OCI-M1 (cell line): ENCODE measurements around the gene HSBP1.

Experiments used
- DNase-seq: peaks from one replicate; lab custom pipeline; 2025; lab: John Stamatoyannopoulos, UW

The HSBP1 gene

DNA sequence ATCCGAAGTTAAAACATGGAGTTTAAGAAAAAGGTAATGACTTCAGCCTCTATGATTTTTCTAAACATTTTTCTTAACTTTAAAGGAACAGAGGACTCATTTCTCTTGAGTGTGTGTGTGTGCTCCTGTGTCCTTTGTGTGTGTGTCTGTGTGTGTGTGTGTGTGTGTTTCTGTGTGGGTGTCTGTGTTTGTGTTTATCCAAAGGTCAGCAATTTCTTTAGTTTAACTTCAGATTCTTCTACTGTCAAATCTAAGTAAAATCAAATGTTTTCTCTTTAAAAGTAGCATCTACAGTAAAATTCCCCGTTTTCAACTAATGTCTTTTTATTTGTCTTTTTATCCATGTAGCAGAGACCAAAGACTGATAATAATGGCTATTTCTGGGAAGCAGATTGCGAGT, 31.8 kb downstream of the HSBP1 start:
- DNase-seq, result no peak

DNA sequence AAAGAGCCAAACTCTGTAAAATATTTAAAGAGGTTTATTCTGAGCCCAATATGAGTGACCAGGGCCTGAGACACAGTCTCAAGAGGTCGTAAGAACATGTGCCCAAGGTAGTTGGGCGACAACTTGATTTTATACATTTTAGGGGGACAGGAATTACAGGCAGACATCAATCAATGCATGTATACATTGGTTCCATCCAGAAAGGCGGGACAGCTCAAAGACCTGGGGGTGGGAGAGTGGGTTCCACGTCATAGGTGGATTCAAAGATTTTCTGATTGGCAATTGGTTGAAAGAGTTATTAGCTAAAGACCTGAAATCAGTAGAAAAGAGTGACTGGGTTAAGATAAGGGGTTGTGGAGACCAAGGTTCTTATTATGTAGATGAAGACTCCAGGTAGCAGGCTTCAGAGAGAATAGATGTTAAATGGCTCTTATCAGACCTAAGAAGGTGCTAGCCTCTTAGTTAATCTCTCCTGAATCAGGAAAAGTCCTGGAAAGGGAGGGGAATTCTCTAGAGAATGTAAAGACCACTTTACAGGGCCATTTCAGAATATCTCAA, 32.4 kb downstream of the HSBP1 start:
- DNase-seq, result no peak

DNA sequence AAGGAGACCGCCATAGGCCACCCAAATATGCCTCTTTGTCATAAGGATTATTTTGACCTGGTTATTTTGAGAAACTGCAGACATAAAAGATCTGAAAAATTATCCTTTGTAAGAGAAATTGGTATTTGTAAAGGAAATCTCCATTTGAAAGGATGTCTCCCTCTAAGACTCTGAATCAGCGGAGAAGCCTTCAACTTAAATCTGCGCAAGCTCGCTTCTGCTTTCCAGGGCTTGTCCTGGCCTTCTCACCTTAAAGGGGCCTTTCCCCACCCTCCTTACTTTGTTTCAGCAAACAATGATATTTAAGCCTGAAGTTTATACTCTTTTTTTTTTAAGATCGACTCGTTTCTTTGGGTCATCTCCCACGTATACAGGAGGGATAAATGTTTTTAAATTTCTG, 34.5 kb downstream of the HSBP1 start:
- DNase-seq, result no peak

DNA sequence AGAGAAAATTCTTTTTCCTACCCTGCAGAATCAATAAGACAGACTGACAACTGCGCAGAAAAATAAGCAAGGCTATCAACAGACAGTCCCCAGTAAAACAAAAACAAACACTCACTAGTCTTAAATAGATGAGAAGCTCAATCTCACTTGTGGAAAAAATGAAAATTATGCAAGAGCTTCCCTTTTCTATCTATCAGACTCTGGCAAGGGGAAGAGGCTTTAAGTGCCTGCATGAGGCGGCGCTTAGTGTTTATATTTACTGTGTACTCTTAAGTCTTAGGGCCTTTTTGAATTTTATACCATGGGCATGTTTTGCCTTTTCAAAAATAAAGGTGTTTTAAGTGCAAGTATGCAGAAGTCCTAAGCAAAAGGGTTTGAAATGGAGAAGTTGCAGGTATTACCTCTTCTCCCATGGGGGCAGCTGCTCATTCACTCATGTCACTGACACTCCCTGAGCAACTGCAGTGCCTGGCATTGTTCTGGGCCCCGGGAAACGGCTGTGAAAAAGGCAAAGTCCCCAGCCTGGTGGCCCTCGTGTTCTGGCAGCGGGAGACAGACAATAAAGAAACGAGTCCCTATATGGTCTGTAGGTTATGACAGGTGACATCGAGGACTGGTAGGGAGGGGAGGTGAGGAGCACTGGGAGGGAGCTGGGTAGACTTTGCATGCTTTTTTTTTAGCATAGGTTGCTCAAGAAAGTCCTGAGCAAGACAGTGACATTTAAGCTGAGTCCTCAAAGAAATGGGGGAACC, 35.2 kb downstream of the HSBP1 start:
- peak; percentile 11 for DNase-seq

DNA sequence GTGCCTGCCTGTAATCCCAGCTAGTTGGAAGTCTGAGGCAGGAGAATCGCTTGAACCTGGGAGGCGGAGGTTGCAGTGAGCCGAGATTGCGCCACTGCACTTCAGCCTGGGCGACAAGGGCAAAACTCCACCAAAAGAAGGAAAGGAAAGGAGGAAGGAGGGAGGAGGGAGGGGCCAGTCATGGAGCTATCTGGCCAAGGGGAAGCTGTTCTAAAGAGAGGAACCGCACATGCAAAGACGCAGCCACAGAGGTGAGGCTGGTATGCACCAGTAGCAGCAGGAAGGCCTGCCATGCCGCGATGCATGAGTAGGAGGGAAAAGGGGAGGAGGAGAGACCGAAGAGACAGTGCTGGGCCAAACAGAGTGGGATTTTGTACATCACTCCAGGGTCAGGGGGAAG, 35.9 kb downstream of the HSBP1 start:
- DNase-seq, result no peak

DNA sequence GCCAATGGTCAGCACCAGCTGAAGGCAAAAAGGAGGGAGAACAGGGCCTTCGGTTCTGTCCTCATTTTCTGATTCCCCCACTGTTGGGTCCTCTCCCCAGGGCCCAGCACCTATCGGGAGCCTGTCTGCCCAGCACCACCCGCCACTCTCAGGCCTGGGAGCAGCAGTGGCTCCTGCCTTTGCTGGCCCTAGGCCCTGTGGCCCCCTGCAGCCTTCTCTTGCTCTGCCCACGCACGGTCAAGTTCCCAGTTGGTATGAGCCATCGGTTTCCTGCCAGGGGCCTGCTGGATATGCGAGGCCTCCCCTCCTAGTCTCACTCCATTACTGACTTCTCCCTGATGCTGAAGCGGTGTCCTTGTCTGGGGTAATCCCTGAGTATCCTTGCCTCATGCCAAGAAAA, 37.5 kb downstream of the HSBP1 start:
- DNase-seq, result no peak

DNA sequence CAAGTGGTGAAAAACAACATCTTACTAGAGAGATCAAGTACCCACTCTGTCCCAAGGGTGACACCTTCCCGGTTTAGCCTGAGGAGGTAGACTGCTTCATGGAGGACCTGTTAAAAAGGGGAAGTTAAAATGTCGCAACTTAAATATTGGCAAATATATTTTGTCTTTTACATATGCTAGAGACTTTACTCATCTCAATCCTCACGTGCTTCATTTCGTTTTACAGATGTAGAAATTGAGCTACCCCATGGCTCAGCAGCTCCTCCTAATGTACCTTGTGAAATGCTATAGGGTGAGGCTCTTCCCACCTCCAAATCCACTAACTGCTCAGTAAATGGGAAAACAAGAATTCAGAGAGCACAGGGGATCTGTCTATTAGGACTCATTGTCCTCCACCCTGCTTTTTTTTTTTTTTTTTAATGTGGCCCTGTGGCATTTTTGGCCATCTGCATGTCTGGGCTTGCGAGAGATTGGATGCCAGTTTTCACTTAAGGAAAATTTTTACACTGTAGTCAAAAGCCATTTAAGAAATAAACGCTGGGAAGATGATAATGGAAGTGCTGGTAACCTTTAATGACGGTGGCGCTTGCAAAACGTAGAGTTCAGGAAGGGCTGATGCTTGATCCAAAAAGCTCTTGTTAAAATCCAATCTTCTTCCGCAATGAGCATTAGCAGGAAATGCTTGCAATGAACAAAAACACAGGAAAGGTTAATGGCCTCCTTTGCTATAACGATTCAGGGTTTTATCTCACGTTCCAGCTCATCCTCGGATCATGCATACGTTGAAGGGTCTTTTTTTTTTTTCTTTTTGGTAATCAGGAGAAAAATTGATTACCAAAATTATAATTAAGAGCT, 39.8 kb downstream of the HSBP1 start:
- peak; percentile 52 for DNase-seq

DNA sequence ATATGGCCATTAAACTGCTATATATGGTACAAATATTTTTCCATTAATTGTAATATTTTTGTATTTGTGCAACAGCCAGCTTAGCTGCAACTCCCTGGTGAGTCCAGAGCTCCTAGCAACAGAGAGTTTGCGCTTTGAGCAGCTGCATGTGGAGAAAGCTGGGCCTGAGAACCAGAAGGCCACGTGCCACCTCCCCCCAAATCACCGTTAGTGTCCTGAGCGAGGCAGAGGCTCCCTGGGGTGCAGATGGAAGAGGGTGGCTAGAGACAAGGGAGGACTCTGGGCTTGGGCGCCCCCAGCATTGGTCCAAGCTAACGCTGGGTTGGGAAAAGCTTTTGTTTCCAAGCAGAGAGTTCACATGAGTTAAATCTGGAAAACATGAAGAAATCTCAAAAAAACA, 41.6 kb downstream of the HSBP1 start:
- no peak for DNase-seq

DNA sequence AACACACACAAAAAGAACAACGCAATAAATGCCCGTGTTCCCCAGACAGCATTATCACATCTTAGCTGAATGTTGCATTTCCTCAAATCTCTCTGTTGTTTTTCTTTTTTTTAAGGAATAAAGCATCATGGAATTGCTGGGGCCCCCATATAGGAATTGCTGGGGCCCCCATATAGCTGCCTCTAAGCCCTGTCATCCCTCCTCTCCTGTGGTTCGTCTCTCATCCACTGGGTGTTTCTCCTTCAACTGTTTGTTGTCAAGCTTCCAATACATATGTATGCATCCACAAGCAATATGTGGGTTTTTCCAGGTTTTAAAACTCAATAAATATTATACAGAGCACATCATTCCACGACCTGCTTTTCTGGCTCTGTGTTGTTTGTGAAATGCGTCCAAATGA, 43.2 kb downstream of the HSBP1 start:
- no peak for DNase-seq

DNA sequence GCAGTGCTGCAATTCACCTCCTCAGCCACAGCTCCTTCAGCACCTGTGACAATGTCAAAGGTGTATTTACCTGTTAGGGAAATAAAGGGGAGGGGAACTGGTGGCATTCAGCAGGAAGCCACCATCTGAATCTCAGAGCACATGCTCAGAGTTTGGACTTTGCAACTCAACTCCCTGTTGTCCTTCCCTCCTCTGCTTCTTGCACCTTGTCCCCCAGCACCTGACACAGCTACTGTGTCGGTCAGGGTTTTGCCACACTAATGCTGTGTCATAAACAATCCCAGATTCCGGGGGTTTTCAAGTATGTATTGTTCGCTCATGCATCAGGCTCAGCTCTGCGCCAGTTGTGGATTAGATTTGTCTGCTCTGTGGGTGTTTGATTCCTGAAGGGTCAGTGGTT, 43.7 kb downstream of the HSBP1 start:
- no peak for DNase-seq

DNA sequence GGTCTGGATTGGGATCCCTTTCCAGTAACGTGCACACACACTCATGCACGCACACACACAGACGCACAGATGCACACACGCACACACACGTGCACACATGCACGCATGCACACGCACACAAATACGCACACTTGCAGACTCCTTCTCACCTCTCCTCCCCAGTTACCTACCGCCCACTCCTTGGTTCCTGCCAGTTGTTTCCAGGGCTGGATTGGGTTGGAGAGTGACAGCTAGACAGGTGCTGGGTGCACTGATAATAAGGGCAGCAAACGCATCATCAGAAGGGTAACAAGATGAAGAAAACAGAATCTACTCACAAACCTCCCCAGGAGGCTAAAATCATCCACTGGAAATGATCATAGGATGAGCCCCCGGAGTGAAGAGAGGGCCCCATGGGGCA, 45.0 kb downstream of the HSBP1 start:
- no peak for DNase-seq

DNA sequence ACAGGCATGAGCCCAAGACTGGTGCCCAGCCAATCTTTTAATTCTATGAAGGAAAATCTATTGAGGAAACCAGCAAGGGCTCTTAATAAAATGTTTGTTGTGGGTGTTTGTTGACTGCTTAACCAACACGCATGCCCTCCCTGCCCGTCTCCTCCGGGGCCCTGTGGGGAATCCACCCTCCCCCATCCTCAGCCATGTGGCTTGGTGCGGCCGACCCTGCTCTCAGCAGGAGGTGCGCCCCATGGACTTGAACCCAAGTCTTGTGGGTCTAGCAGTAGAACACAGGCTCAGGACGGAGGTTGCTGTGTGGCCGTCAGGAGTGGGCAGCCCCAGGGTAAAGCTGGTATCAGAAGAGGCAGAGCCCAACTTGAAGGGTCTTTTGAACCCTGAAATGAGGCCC, 46.1 kb downstream of the HSBP1 start:
- no peak for DNase-seq

DNA sequence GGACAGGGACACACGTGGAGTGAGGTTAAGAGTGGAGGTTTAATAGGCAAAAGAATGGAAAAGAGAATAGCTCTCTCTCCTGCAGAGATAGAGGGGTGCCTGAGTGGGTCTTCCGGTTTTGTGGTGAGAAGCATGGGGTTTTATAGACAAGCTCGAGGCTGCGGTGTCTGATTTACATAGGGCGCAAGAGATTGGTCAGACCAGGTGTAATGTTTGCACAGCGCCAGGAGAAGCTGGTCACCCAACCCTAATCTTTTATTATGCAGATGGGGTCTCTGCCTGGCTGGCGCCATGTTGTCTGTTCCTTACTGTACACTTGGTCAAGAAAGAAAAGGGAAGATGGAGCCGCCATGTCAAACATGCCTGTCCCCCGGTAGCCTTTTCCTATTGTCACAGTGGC, 46.6 kb downstream of the HSBP1 start:
- DNase-seq, result no peak

DNA sequence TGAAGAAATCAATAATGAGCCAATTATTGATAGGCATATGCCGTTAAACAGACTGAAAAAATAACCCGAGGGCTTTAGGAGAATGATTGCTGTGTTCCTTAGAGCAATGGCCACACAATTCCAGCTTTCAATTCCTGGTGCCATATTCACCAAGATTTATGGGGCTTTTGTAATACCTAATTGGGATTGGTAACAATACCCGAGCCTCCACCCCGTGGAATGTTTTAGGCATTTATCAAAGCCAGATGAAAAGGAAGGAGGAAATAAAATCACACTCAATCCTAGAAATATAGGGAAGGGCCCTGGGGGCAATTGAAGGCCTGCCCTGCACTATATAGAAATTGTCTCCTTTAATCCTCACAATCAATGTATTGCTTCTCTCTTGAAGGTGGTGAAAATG, 49.0 kb downstream of the HSBP1 start:
- no peak for DNase-seq

DNA sequence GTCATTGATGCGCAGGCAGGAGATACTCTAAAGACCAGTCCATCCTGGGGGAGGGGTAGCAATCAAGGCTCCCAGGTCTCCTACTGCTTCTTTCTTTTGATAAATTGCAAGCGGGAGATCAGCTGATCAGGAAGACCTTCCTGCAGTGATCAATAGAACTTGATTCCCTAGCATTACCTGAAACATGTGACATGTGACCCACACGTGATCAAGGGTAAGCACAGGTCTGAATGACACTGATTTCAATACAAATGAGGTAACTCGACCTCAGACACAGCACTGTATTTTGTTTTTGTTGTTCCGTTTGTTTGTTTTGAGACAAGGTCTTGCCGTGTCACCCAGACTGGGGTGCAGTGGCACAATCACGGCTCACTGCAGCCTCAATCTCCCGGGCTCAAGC, 51.5 kb downstream of the HSBP1 start:
- DNase-seq, result no peak

DNA sequence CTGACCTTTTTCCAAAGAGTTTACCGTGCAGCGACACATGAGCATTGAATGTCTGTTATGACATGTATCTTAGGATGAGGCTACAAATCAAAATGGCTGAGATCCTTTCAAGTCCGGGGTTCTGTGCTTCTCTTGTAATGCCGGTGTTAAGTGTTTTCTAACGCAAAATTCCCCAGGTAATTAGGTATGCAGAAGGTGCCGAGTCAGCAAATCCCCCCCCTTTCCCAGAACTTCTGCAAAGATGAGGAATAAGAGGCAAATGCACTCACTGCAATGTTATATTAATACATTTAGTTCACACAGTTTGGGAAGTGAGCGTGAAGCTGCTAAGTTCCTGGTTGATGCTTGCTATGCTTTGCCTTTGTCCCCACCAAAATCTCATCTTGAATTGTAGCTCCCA, 54.9 kb downstream of the HSBP1 start:
- DNase-seq, result no peak

DNA sequence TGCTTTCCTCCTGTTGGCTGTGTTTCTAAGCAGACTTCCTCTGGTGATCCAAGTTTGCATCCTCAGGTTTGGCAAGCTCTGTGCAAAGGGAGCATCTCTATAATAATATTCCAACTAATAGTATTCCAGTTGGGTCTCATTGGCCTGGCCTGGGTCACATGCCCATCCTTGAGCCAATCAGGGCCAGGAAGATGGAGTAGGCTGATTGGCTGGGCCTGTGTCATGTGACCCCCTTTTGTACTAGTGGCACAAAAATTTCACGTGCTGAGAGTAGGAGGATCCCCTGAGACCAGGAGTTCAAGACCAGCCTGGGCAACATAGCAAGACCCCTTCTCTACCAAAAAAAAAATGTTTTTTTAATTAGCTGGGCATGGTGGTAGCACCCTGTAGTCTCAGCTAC, 55.9 kb downstream of the HSBP1 start:
- no peak for DNase-seq
